ENCODE measurements around the gene ALDH1L1. TPM values are rescaled to one million over a fixed set of nuclear protein-coding genes. Genes with fewer than 3 reads are reported as not detected.

Gene ALDH1L1
- total and polyA plus RNA-seq, 2 experiments from 2014 or later: 1.0 to 1.3 TPM

DNA sequence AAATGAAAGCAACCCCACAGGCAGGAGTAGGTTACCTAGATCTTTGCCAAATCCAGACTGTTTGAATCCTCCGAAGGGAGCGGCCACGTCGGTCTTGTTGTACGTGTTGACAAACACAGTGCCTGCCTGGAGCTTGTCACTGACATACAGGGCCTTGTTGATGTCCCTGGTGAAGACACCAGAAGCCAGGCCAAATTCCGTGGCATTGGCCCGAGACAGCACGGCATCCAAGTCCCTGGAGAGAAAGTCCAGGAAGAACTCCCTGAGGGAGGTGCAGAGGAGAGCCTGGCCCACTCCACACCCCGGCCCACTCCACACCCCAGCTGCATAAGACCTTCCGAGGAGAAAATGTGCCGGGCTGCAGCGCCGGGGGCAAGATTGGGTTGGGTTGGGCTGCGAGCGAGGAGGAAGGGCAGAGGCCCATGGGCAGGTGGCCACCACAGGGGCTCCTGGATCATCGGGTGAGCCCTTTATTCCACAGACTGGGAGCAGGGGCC is 74.6 kb downstream of the ALDH1L1 start (continued):
- TF ChIP-seq, protein P1, sequence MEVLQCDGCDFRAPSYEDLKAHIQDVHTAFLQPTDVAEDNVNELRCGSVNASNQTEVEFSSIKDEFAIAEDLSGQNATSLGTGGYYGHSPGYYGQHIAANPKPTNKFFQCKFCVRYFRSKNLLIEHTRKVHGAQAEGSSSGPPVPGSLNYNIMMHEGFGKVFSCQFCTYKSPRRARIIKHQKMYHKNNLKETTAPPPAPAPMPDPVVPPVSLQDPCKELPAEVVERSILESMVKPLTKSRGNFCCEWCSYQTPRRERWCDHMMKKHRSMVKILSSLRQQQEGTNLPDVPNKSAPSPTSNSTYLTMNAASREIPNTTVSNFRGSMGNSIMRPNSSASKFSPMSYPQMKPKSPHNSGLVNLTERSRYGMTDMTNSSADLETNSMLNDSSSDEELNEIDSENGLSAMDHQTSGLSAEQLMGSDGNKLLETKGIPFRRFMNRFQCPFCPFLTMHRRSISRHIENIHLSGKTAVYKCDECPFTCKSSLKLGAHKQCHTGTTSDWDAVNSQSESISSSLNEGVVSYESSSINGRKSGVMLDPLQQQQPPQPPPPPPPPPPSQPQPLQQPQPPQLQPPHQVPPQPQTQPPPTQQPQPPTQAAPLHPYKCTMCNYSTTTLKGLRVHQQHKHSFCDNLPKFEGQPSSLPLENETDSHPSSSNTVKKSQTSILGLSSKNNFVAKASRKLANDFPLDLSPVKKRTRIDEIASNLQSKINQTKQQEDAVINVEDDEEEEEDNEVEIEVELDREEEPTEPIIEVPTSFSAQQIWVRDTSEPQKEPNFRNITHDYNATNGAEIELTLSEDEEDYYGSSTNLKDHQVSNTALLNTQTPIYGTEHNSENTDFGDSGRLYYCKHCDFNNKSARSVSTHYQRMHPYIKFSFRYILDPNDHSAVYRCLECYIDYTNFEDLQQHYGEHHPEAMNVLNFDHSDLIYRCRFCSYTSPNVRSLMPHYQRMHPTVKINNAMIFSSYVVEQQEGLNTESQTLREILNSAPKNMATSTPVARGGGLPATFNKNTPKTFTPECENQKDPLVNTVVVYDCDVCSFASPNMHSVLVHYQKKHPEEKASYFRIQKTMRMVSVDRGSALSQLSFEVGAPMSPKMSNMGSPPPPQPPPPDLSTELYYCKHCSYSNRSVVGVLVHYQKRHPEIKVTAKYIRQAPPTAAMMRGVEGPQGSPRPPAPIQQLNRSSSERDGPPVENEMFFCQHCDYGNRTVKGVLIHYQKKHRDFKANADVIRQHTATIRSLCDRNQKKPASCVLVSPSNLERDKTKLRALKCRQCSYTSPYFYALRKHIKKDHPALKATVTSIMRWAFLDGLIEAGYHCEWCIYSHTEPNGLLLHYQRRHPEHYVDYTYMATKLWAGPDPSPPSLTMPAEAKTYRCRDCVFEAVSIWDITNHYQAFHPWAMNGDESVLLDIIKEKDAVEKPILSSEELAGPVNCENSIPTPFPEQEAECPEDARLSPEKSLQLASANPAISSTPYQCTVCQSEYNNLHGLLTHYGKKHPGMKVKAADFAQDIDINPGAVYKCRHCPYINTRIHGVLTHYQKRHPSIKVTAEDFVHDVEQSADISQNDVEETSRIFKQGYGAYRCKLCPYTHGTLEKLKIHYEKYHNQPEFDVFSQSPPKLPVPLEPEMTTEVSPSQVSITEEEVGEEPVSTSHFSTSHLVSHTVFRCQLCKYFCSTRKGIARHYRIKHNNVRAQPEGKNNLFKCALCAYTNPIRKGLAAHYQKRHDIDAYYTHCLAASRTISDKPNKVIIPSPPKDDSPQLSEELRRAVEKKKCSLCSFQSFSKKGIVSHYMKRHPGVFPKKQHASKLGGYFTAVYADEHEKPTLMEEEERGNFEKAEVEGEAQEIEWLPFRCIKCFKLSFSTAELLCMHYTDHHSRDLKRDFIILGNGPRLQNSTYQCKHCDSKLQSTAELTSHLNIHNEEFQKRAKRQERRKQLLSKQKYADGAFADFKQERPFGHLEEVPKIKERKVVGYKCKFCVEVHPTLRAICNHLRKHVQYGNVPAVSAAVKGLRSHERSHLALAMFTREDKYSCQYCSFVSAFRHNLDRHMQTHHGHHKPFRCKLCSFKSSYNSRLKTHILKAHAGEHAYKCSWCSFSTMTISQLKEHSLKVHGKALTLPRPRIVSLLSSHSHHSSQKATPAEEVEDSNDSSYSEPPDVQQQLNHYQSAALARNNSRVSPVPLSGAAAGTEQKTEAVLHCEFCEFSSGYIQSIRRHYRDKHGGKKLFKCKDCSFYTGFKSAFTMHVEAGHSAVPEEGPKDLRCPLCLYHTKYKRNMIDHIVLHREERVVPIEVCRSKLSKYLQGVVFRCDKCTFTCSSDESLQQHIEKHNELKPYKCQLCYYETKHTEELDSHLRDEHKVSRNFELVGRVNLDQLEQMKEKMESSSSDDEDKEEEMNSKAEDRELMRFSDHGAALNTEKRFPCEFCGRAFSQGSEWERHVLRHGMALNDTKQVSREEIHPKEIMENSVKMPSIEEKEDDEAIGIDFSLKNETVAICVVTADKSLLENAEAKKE (CRISPR knock-in tag; IDR thresholded peaks at IDR 0.05): no peak
- TF ChIP-seq JUNB (IDR thresholded peaks at IDR 0.05; ENCODE audit: unreplicated experiment): no peak
- TF ChIP-seq, protein P2, sequence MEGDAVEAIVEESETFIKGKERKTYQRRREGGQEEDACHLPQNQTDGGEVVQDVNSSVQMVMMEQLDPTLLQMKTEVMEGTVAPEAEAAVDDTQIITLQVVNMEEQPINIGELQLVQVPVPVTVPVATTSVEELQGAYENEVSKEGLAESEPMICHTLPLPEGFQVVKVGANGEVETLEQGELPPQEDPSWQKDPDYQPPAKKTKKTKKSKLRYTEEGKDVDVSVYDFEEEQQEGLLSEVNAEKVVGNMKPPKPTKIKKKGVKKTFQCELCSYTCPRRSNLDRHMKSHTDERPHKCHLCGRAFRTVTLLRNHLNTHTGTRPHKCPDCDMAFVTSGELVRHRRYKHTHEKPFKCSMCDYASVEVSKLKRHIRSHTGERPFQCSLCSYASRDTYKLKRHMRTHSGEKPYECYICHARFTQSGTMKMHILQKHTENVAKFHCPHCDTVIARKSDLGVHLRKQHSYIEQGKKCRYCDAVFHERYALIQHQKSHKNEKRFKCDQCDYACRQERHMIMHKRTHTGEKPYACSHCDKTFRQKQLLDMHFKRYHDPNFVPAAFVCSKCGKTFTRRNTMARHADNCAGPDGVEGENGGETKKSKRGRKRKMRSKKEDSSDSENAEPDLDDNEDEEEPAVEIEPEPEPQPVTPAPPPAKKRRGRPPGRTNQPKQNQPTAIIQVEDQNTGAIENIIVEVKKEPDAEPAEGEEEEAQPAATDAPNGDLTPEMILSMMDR (conservative IDR thresholded peaks at IDR 0.05; ENCODE audit: low read depth in 2 of 2): no peak
- TF ChIP-seq ZNF114 (CRISPR knock-in tag; IDR thresholded peaks at IDR 0.05): no peak
- no peak for TF ChIP-seq EZH2 (IDR thresholded peaks at IDR 0.05; ENCODE audit: low read depth, unreplicated experiment)
- TF ChIP-seq, protein P3, sequence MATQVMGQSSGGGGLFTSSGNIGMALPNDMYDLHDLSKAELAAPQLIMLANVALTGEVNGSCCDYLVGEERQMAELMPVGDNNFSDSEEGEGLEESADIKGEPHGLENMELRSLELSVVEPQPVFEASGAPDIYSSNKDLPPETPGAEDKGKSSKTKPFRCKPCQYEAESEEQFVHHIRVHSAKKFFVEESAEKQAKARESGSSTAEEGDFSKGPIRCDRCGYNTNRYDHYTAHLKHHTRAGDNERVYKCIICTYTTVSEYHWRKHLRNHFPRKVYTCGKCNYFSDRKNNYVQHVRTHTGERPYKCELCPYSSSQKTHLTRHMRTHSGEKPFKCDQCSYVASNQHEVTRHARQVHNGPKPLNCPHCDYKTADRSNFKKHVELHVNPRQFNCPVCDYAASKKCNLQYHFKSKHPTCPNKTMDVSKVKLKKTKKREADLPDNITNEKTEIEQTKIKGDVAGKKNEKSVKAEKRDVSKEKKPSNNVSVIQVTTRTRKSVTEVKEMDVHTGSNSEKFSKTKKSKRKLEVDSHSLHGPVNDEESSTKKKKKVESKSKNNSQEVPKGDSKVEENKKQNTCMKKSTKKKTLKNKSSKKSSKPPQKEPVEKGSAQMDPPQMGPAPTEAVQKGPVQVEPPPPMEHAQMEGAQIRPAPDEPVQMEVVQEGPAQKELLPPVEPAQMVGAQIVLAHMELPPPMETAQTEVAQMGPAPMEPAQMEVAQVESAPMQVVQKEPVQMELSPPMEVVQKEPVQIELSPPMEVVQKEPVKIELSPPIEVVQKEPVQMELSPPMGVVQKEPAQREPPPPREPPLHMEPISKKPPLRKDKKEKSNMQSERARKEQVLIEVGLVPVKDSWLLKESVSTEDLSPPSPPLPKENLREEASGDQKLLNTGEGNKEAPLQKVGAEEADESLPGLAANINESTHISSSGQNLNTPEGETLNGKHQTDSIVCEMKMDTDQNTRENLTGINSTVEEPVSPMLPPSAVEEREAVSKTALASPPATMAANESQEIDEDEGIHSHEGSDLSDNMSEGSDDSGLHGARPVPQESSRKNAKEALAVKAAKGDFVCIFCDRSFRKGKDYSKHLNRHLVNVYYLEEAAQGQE (IDR thresholded peaks at IDR 0.05; ENCODE audit: unreplicated experiment): no peak
- no peak for TF ChIP-seq POLR2AphosphoS5 (IDR thresholded peaks at IDR 0.05; ENCODE audit: low read depth)
- TF ChIP-seq STAT1 (IDR thresholded peaks at IDR 0.05; ENCODE audit: unreplicated experiment): no peak
